K562 (cell line): ENCODE results near the gene PLTP. TPM values are rescaled to one million over a fixed set of nuclear protein-coding genes. Genes with fewer than 3 reads are reported as not detected.
A peak's percentile ranks its signal among the peaks of the same experiment; 100 is the strongest.

Experiments
- CTBP1 ChIP-seq: fragments of 450-650 bp; IDR thresholded peaks from 2 replicates; pipeline ENCODE4 v1.6.1; 2016; ENCODE audit warnings: borderline replicate concordance
- CXXC5 ChIP-seq: fragments of 250-450 bp; sonication (Bioruptor Pico); IDR thresholded peaks from 2 replicates; pipeline ENCODE4 v1.8.0; 2022; ENCODE audit warnings: inconsistent platforms, mild to moderate bottlenecking, moderate library complexity
- ESRRA ChIP-seq: fragments of 450-650 bp; IDR thresholded peaks from 2 replicates; pipeline ENCODE4 v1.6.1; 2014; ENCODE audit warnings: low read depth, mild to moderate bottlenecking, moderate library complexity, borderline replicate concordance
- GATAD2B ChIP-seq: fragments of 450-650 bp; IDR thresholded peaks from 2 replicates; pipeline ENCODE4 v1.6.1; 2017; ENCODE audit warnings: mild to moderate bottlenecking, borderline replicate concordance
- HCFC1 ChIP-seq: IDR thresholded peaks from 2 replicates; pipeline ENCODE4 v1.6.1; 2012; ENCODE audit warnings: low read depth, low read length, improper control_type of control experiment
- HNRNPLL ChIP-seq: fragments of 200-400 bp; formaldehyde crosslinking; IDR thresholded peaks from 2 replicates; pipeline ENCODE4 v1.6.1; 2017; ENCODE audit warnings: low read length, low read depth, mild to moderate bottlenecking; ENCODE audit not compliant: poor library complexity, severe bottlenecking
- MAX ChIP-seq: sonication (generic); formaldehyde crosslinking; IDR thresholded peaks from 2 replicates; pipeline ENCODE4 v1.9.0; 2022; ENCODE audit warnings: mild to moderate bottlenecking, missing genetic modification reagents
- MEF2D ChIP-seq: conservative IDR thresholded peaks from 2 replicates; pipeline ENCODE4 v1.6.1; 2016; ENCODE audit warnings: low read depth, missing genetic modification characterization, missing compliant biosample characterization
- MLLT1 ChIP-seq, 2 experiments: fragments of 450-650 bp; IDR thresholded peaks; 2 replicates each; pipeline ENCODE4 v1.6.1; 2016
- NR0B1 ChIP-seq: fragments of 450-650 bp; IDR thresholded peaks from one replicate; pipeline ENCODE4 v1.6.1; 2018; ENCODE audit warnings: mild to moderate bottlenecking, moderate library complexity; ENCODE audit not compliant: partially characterized antibody
- NR2C2 ChIP-seq, 2 experiments: fragments of 200-800 bp in 1 of 2; sonication (Bioruptor generic) in 1 of 2; sonication (generic) in 1 of 2; formaldehyde crosslinking in 1 of 2; IDR thresholded peaks; 2 replicates each; pipeline versions ENCODE4 v1.6.1 to v1.8.0; 2016 to 2022; ENCODE audit warnings: mild to moderate bottlenecking in 1 of 2, missing compliant biosample characterization in 1 of 2, missing genetic modification characterization in 1 of 2, missing genetic modification reagents in 1 of 2
- RBM39 ChIP-seq: fragments of 200-400 bp; formaldehyde crosslinking; optimal IDR thresholded peaks from 2 replicates; pipeline ENCODE3; 2018; ENCODE audit warnings: low read depth, low read length
- SMARCA5 ChIP-seq: fragments of 450-650 bp; IDR thresholded peaks from 2 replicates; pipeline ENCODE4 v1.6.1; 2016
- TCF3 ChIP-seq: sonication (generic); formaldehyde crosslinking; IDR thresholded peaks from 2 replicates; pipeline ENCODE4 v1.4.0; 2020; ENCODE audit warnings: mild to moderate bottlenecking, missing genetic modification reagents
- ZBTB7A ChIP-seq: IDR thresholded peaks from 2 replicates; pipeline ENCODE4 v1.6.1; 2011; ENCODE audit warnings: low read depth, mild to moderate bottlenecking, low read length, moderate library complexity, borderline replicate concordance; ENCODE audit not compliant: control insufficient read depth
- ZFX ChIP-seq: sonication (generic); formaldehyde crosslinking; IDR thresholded peaks from 2 replicates; pipeline ENCODE4 v1.8.0; 2022; ENCODE audit warnings: mild to moderate bottlenecking, missing genetic modification reagents, moderate library complexity
- ZSCAN29 ChIP-seq: fragments of 450-650 bp; IDR thresholded peaks from 2 replicates; pipeline ENCODE4 v1.6.1; 2017
- polyA plus RNA-seq, 8 experiments: library from polyadenylated mRNA; depleted of rRNA in 4 of 8; stranded (reverse) in 5 of 8; unstranded in 3 of 8; fragments of >200 nt; fragmentation: Nextera tagmentation in 2 of 8; fragmentation: Illumina TruSeq in 1 of 8; extraction: Ambion mirVana in 2 of 8; extraction: Trizol in 1 of 8; gene quantifications; 2 replicates each; pipeline versions ENCODE4 v1.2.1 to v1.2.3, GENCODE V29; 2011 to 2014; ENCODE audit warnings: inconsistent platforms in 1 of 8, missing spikeins in 1 of 8
- total RNA-seq, 7 experiments: library from RNA; depleted of rRNA in 6 of 7; stranded (reverse); fragments of >200 nt in 6 of 7; fragmentation: Illumina TruSeq in 2 of 7; extraction: Trizol in 2 of 7; gene quantifications; 2 replicates each; pipeline versions ENCODE4 v1.2.1 to v1.2.3, GENCODE V29; 2011 to 2021; ENCODE audit warnings: low replicate concordance in 1 of 7
- TF ChIP-seq, protein P1 (sequence below): fragments of 250-450 bp; sonication (Bioruptor Pico); IDR thresholded peaks from 2 replicates; pipeline ENCODE4 v1.5.0; 2021; ENCODE audit warnings: mild to moderate bottlenecking, moderate library complexity

PLTP gene
- total and polyA plus RNA-seq, 9 of the 15 experiments (the other 6 are each of a cell fraction or from before 2014, with no cell fraction given) = 2.8 to 29.3 (median 17.6) TPM

- TF ChIP-seq, protein P1, sequence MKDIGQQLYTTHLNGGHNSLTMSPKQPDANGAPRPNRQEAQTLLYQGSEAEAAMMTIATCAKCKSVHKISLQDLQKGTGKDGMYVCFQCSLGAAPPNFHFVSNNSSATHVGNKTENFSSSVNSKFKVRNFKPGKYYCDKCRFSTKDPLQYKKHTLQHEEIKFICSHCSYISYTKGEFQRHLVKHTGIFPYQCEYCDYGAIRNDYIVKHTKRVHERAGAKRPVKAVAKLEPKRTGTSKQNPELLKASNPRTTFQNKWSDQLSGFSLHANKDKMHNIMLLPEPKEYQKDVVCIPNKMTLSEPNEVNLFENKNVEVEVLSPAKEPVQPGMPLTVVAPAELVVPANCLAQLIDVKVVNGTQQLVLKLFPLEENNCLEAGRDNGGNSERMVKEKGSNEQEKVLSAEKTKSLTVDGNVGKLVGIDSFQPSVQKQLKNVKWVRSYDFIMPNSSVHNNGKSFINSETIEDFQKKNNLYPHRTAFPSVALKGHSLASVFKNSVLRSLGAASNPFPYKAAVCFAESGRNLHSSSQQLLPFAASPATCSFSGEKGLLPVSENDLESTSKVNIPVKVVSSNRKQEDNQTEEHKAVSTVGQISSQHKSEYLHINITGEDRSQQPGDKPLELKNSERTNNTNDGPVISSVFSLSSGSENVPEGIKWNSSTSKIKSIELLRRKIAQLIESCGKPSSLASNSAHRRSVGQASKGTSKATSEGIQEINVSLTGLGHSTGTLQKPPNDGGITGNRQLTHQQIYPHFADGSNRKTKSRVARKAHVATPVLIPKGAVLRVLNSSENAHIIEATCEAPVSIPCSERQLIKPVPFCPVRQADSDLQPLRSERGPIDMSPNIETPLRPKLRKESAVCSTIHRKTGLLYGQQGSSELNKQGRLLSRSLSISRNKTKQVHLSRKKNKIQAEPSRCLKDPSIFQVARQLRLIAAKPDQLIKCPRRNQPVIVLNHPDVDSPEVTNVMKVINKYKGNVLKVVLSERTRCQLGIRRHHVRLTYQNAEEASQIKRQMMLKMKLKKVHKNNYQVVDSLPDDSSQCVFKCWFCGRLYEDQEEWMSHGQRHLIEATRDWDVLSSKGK = no peak
- TF ChIP-seq ZFX (CRISPR knock-in tag) (peak; percentile 63), CTBP1 (peak; percentile 12; the same call in 1 of the 2 replicates), NR0B1 (no peak), NR2C2 (CRISPR knock-in tag; IDR thresholded peaks at IDR 0.05) (0 out of 2 replicates have a peak, but pooled peaks have one; percentile 18), NR2C2 (tag; IDR thresholded peaks at IDR 0.05) (peak; percentile 80), SMARCA5 (peak; percentile 52; the same call in 1 of the 2 replicates), HCFC1 (no peak), MAX (no peak; the same call in 1 of the 2 replicates), ESRRA (peak; percentile 95), RBM39 (no peak), ZSCAN29 (no peak), HNRNPLL (peak; percentile 27), ZBTB7A (0 out of 2 replicates have a peak, but pooled peaks have one; percentile 39), CXXC5 (CRISPR knock-in tag) (peak; percentile 15; the same call in 1 of the 2 replicates), MEF2D (tag) (0 out of 2 replicates have a peak, but pooled peaks have one; percentile 24), MLLT1 (IDR thresholded peaks at IDR 0.05) (peak in 1 of 2 experiments; percentile 83; a peak in 2 of 4 replicates), TCF3 (no peak), GATAD2B (no peak)
Observed at GRCh38 chr20:45909817-45910669, 1.9 kb downstream of the PLTP start (continued).
